ENCODE results near the gene SLC46A3.
A peak's percentile ranks its signal among the peaks of the same experiment; 100 is the strongest.
"Not testable (repeated sequence)": the region's sequence is repeated elsewhere in the genome, so short reads cannot be mapped to it uniquely, and the experiment has no call there.

Gene SLC46A3

GRCh38 chr13:28744091-28744536, 25.3 kb upstream of the SLC46A3 start:
- TF ChIP-seq, protein P1, sequence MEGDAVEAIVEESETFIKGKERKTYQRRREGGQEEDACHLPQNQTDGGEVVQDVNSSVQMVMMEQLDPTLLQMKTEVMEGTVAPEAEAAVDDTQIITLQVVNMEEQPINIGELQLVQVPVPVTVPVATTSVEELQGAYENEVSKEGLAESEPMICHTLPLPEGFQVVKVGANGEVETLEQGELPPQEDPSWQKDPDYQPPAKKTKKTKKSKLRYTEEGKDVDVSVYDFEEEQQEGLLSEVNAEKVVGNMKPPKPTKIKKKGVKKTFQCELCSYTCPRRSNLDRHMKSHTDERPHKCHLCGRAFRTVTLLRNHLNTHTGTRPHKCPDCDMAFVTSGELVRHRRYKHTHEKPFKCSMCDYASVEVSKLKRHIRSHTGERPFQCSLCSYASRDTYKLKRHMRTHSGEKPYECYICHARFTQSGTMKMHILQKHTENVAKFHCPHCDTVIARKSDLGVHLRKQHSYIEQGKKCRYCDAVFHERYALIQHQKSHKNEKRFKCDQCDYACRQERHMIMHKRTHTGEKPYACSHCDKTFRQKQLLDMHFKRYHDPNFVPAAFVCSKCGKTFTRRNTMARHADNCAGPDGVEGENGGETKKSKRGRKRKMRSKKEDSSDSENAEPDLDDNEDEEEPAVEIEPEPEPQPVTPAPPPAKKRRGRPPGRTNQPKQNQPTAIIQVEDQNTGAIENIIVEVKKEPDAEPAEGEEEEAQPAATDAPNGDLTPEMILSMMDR (IDR thresholded peaks at IDR 0.05; ENCODE audit: insufficient read depth, low read depth, low read length, missing control alignments), result no peak
- no peak overlapping the region for H3K4me3 ChIP-seq (ENCODE audit: low read length)
- peak; percentile 50 for DNase-seq (ENCODE audit: low read depth)

DNA sequence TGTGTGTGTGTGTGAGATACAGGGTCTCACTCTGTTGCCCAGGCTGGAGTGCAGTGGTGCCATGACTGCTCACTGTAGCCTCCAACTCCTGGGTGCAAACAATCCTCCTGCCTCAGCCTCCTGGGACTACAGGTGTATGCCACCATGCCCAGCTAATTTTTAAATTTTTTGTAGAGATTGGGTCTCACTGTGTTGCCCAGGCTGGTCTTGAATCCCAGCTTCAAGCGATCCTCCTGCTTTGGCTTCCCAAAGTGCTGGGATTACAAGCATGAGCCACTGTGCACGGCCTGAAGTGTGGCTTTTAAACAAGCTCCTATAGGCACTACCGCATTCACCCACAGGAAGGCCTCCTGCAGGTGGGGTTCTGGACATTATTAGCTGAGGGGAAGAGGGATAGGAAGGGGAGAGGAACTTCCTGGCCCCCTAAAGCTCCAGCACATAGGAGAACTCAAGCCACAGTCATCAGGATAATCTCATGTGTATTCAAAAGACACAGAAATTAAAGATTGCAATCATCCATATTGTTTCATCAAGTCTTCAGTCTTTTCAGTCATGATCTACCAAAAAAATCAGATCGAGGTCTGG, 24.8 kb upstream of the SLC46A3 start:
- no peak overlapping the region for H3K4me3 ChIP-seq (ENCODE audit: low read length)
- TF ChIP-seq, protein P1 (IDR thresholded peaks at IDR 0.05; ENCODE audit: insufficient read depth, low read depth, low read length, missing control alignments), result no peak
- DNase-seq (ENCODE audit: low read depth), result no peak

DNA sequence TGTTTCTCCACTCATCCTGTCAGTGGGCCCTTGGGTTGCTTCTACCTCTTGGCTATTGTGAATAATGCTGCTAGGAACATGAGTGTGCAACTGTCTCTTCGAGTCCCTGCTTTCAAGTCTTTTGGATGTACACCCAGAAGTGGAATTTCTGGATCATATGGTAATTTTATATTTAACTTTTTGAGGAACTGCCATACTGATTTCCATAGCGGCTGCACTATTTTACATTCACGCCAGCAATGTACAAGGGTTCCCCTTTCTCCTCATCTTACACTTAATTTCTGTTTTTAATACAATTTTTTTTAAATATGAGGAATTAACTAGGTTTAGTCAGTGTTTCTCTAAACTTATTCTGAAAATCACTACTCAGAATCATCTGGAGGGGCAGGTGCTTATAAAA, 24.2 kb upstream of the SLC46A3 start:
- no peak for DNase-seq (ENCODE audit: low read depth)
- TF ChIP-seq, protein P1 (IDR thresholded peaks at IDR 0.05; ENCODE audit: insufficient read depth, low read depth, low read length, missing control alignments), result no peak
- H3K4me3 ChIP-seq (ENCODE audit: low read length), result no peak overlapping the region

DNA sequence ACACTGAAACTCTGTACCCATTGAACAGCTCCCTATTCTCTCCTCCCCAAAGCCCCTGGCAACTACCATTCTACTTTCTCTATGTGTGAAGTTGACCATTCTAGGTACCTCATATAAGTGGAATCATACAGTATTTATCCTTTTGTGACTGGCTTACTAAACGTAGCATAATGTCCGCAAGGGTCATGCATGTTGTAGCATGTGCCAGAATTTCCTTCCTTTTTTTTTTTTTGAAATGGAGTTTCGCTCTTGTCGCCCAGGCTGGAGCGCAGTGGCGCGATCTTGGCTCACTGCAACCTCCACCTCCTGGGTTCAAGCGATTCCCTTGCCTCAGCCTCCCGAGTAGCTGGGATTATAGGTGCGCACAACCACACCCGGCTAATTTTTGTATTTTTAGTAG, 23.7 kb upstream of the SLC46A3 start:
- not testable (repeated sequence) for DNase-seq (ENCODE audit: low read depth); H3K4me3 ChIP-seq (ENCODE audit: low read length)

DNA sequence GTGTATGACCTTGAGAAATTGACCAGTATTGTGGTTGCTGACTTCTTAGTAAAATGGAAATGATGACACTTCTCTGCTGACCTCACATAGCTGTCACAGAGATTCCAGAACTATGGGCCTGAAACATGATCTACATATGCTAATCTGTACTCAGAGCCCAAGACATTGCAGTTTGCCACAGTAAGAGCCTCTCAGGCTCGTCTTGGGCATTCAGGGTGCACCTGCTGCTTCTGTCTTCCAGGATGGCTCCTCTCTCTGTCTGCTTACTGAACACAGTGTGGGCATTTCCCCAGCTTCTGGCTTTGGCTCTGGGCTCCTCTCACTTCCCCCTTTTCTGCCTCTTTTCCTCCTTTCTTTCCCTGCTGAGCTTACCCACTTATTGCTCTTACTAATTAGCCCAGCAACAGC, 22.3 kb upstream of the SLC46A3 start:
- H3K4me3 ChIP-seq (ENCODE audit: low read length), result no peak overlapping the region
- no peak for DNase-seq (ENCODE audit: low read depth)
- TF ChIP-seq, protein P1 (IDR thresholded peaks at IDR 0.05; ENCODE audit: insufficient read depth, low read depth, low read length, missing control alignments), result no peak

- TF ChIP-seq, protein P1 (IDR thresholded peaks at IDR 0.05; ENCODE audit: insufficient read depth, low read depth, low read length, missing control alignments), result no peak
- no peak for DNase-seq (ENCODE audit: low read depth)
- H3K4me3 ChIP-seq (ENCODE audit: low read length), result no peak overlapping the region
Measured at GRCh38 chr13:28739376-28739775, 20.6 kb upstream of the SLC46A3 start.

DNA sequence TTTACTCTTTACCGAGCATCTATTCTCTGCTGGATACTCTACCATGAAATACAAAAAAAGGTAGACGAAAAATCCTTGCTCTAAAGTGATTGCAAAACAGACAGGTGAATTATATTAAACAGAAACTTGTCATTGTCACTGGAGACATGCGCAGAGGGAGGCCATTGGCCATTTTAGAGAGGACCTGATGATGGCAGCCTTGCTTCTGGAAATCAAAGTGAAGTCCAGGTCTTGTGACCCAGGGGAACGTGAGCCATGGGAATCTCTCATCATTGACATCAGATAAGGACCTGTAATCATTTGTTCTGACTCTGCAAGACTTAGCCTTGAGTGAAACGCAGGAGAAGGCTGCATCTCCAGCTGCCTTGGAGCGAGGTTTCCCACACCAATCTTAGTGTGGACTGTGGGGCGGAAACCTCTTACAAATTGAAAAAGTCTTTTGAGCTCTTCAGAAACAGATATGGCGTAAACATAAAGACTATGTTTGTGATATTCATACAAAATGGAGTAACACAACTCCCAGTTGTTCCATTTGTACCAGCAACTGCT, 16.8 kb upstream of the SLC46A3 start:
- H3K4me3 ChIP-seq (ENCODE audit: low read length), result no peak overlapping the region
- no peak for DNase-seq (ENCODE audit: low read depth)
- TF ChIP-seq, protein P1 (IDR thresholded peaks at IDR 0.05; ENCODE audit: insufficient read depth, low read depth, low read length, missing control alignments), result no peak

All from epithelial cell of esophagus (primary cell).